NCI-H748 (cell line): ENCODE measurements around the gene ZNF45.
"Not testable (repeated sequence)": the region's sequence is repeated elsewhere in the genome, so short reads cannot be mapped to it uniquely, and the experiment has no call there.

Experiments
- DNase-seq: peaks from one replicate; lab custom pipeline; 2025; ENCODE audit not compliant: unreplicated experiment; lab: John Stamatoyannopoulos, UW

Gene ZNF45

GRCh38 chr19:43934985-43935708 lies at the start of gene ZNF45:
Gene ZNF45 (minus strand): TSS chr19:43935282. CDS start chr19:43922185, 13,097 bp downstream.
- DNase-seq = peak; percentile 96

GRCh38 chr19:43984687-43985000 lies 49.6 kb upstream of the ZNF45 start:
- peak; percentile 42 for DNase-seq

GRCh38 chr19:43983912-43984686 lies 49.0 kb upstream of the ZNF45 start, which contains the start of gene ZNF155:
Gene ZNF155 (plus strand): TSS chr19:43984188. CDS start chr19:43988544, 4,356 bp downstream.
- peak; percentile 100 for DNase-seq

- no peak for DNase-seq
Observed at GRCh38 chr19:43983544-43983911, 48.4 kb upstream of the ZNF45 start.

- no peak for DNase-seq
Observed at GRCh38 chr19:43976732-43977131, 41.6 kb upstream of the ZNF45 start.

- no peak for DNase-seq
Observed at GRCh38 chr19:43966079-43966694, 31.1 kb upstream of the ZNF45 start.

- no peak for DNase-seq
Observed at GRCh38 chr19:43960411-43960810, 25.3 kb upstream of the ZNF45 start.

- DNase-seq = no peak
Observed at GRCh38 chr19:43957891-43958290, 22.8 kb upstream of the ZNF45 start.

- DNase-seq = no peak
Observed at GRCh38 chr19:43956827-43957226, 21.7 kb upstream of the ZNF45 start.

- peak; percentile 98 for DNase-seq
Observed at GRCh38 chr19:43950834-43951645, 16.0 kb upstream of the ZNF45 start, which contains the start of gene ZNF221. Gene ZNF221 (plus strand): TSS chr19:43951228. CDS start chr19:43962727, 11,499 bp downstream.

- DNase-seq = not testable (repeated sequence)
Observed at GRCh38 chr19:43949803-43950202, 14.7 kb upstream of the ZNF45 start.

- DNase-seq = not testable (repeated sequence)
Observed at GRCh38 chr19:43947412-43947811, 12.3 kb upstream of the ZNF45 start.

- DNase-seq = no peak
Observed at GRCh38 chr19:43941209-43941608, 6.1 kb upstream of the ZNF45 start.

- DNase-seq = no peak
Observed at GRCh38 chr19:43940719-43941118, 5.6 kb upstream of the ZNF45 start.

GRCh38 chr19:43939557-43940260 lies 4.6 kb upstream of the ZNF45 start:
- no peak for DNase-seq

- DNase-seq = no peak
Observed at GRCh38 chr19:43936188-43936587, 1.1 kb upstream of the ZNF45 start.

- DNase-seq = peak; percentile 21
Observed at GRCh38 chr19:43934055-43934984, 762 bp downstream of the ZNF45 start.

- DNase-seq = no peak
Observed at GRCh38 chr19:43928820-43929219, 6.3 kb downstream of the ZNF45 start.

- DNase-seq = no peak
Observed at GRCh38 chr19:43923875-43924274, 11.2 kb downstream of the ZNF45 start.
